HepG2 (cell line): ENCODE measurements around the gene TRPV4. TPM values are rescaled to one million over a fixed set of nuclear protein-coding genes. Genes with fewer than 3 reads are reported as not detected.

Source experiments
- polyA plus RNA-seq, 8 experiments: library from polyadenylated mRNA; depleted of rRNA in 3 of 8; stranded (reverse) in 7 of 8; unstranded in 1 of 8; fragments of >200 nt; fragmentation: Illumina TruSeq in 4 of 8; extraction: Trizol in 4 of 8; gene quantifications; 2 replicates each; pipeline versions ENCODE4 v1.2.1 to v1.2.3, GENCODE V29; 2011 to 2016; ENCODE audit warnings: low read depth in 4 of 8, missing spikeins in 1 of 8, mixed read lengths in 1 of 8; ENCODE audit not compliant: insufficient read depth in 1 of 8
- total RNA-seq, 5 experiments: library from RNA; depleted of rRNA; stranded (reverse); fragments of >200 nt; fragmentation: Illumina TruSeq; extraction: Trizol; gene quantifications; 2 replicates each; pipeline ENCODE4 v1.2.3, GENCODE V29; 2016; ENCODE audit warnings: low read depth in 1 of 5
- TF ChIP-seq, protein P1 (sequence below): sonication (generic); formaldehyde crosslinking; IDR thresholded peaks from 2 replicates; pipeline ENCODE4 v1.4.0; 2020; ENCODE audit warnings: mild to moderate bottlenecking, missing genetic modification reagents
- TF ChIP-seq, protein P2 (sequence below): sonication (generic); formaldehyde crosslinking; IDR thresholded peaks from 2 replicates; pipeline ENCODE4 v1.8.1; 2023; ENCODE audit warnings: missing genetic modification reagents, inconsistent platforms, borderline replicate concordance

Gene TRPV4
- total and polyA plus RNA-seq, 2 of the 13 experiments (the other 11 are each of a cell fraction or from before 2014, with no cell fraction given), result 0.66 to 4.7 TPM

DNA sequence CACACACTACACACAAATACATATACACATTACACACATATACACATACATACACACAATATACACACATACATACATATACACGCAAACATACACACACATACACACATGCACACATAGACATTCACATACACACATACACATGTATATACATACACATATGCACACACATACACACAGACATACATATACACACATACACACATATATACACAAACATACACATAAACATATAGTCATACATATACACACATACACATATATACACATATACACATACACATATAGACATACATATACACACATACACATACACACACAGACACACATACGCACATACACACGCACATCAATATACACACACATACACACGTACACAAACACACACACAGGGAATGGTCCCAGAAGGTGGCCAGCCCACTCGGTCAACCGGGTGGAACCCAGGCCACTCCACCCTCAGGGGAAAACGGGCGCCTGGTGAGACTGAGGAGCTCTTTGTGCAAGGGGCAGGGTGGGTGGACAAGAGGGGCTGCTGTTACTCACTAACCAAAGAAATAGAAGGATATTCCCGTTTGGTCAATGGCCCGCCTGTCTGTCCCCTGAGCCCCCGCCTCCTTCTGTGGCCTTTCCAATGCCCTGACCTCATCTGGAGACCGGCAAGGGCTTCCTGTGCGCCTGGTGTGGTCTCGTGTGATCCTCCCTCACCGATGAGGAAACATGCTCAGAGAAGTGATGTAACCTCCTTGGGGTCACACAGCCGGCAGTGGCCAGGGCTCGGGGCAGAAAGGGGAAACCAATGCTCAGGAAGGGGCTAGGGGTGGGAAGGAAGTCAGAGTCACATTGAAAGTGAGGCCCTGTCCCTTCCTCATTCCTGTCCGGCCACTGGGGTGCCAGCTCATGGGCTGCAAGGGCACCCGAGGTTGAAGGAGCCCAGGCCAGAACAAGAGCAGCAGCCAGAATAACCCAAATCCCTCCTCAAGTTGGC is 5.3 kb downstream of the TRPV4 start (continued):
- TF ChIP-seq, protein P1, sequence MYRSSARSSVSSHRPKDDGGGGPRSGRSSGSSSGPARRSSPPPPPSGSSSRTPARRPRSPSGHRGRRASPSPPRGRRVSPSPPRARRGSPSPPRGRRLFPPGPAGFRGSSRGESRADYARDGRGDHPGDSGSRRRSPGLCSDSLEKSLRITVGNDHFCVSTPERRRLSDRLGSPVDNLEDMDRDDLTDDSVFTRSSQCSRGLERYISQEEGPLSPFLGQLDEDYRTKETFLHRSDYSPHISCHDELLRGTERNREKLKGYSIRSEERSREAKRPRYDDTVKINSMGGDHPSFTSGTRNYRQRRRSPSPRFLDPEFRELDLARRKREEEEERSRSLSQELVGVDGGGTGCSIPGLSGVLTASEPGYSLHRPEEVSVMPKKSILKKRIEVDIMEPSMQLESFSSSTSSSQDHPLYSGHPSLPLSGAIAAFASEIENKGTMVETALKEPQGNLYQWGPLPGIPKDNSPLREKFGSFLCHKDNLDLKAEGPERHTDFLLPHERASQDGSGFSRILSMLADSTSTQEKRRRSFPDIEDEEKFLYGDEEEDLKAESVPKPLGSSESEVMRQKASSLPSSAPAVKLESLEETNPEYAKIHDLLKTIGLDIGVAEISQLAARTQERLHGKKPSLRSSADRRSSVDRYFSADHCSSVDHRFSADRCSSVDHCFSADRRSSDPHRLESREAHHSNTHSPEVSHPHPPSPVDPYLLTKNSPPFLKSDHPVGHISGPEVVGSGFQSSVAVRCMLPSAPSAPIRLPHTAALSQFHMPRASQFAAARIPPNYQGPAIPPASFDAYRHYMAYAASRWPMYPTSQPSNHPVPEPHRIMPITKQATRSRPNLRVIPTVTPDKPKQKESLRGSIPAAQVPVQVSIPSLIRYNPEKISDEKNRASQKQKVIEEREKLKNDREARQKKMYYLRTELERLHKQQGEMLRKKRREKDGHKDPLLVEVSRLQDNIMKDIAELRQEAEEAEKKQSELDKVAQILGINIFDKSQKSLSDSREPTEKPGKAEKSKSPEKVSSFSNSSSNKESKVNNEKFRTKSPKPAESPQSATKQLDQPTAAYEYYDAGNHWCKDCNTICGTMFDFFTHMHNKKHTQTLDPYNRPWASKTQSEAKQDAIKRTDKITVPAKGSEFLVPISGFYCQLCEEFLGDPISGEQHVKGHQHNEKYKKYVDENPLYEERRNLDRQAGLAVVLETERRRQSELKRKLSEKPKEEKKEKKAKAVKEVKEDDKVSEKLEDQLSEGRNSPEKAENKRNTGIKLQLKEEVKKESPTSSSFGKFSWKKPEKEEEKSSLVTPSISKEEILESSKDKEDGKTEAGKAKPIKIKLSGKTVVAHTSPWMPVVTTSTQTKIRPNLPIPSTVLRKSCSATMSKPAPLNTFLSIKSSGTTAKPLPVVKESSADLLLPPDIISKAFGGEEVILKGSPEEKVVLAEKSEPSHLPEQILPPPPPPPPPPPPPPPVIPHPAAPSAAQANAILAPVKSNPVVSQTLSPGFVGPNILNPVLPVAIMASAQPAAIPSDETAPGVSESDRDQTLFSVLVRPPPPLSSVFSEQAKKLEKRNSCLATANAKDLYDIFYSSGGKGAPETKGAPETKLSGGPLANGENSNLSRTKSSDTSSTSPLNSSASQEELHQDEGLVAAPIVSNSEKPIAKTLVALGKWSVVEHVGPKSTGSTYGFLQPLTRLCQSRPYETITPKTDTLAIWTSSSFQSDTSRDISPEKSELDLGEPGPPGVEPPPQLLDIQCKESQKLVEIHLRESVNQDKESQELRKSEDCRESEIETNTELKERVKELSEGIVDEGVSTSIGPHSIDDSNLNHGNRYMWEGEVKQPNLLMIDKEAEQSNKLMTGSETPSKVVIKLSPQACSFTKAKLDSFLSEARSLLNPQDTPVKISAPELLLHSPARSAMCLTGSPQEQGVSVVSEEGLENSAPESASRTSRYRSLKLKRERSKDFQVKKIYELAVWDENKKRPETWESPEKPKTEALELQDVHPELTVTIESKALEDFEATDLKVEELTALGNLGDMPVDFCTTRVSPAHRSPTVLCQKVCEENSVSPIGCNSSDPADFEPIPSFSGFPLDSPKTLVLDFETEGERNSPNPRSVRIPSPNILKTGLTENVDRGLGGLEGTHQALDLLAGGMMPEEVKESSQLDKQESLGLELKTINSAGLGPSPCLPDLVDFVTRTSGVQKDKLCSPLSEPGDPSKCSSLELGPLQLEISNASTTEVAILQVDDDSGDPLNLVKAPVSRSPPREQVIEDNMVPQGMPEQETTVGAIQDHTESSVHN, result no peak
- TF ChIP-seq, protein P2, sequence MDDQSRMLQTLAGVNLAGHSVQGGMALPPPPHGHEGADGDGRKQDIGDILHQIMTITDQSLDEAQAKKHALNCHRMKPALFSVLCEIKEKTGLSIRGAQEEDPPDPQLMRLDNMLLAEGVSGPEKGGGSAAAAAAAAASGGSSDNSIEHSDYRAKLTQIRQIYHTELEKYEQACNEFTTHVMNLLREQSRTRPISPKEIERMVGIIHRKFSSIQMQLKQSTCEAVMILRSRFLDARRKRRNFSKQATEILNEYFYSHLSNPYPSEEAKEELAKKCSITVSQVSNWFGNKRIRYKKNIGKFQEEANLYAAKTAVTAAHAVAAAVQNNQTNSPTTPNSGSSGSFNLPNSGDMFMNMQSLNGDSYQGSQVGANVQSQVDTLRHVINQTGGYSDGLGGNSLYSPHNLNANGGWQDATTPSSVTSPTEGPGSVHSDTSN, result no peak
